ENCODE results near the gene IMPACT.

GRCh38 chr18:24414349-24415003 is 12.0 kb upstream of the IMPACT start:
- TF ChIP-seq POLR2A (IDR thresholded peaks at IDR 0.05) (no peak), CTCF (IDR thresholded peaks at IDR 0.05) (no peak)
